Adrenal gland (tissue), 5 donors: Measurements from ENCODE around the gene IL1RN.

ENCODE experiments used
- CTCF ChIP-seq, 6 experiments: fragments of 450-650 bp in 4 of 6; fragments of 200-600 bp in 2 of 6; sonication (generic) in 1 of 6; IDR thresholded peaks; 1 replicate in 5 of 6; 2 replicates in 1 of 6; pipeline versions ENCODE4 v1.5.1 to v1.8.0; 2016 to 2021; ENCODE audit warnings: antibody characterized with exemption in 6 of 6, mild to moderate bottlenecking in 2 of 6, moderate library complexity in 1 of 6
- POLR2A ChIP-seq, 2 donors: fragments of 450-650 bp; IDR thresholded peaks; one replicate each; pipeline ENCODE4 v1.6.1; 2017; ENCODE audit warnings: antibody characterized with exemption in 2 of 2, mild to moderate bottlenecking in 2 of 2, moderate library complexity in 1 of 2
- donor health status: DM: no; HTN: no; CAD: no.

- TF ChIP-seq CTCF (IDR thresholded peaks at IDR 0.05), result no peak
- TF ChIP-seq POLR2A (IDR thresholded peaks at IDR 0.05), result no peak
These were observed 47.7 kb downstream of the IL1RN start for GRCh38 chr2:113175042-113175628.
